Measurements from ENCODE around the gene QSOX2.

QSOX2 gene

DNA sequence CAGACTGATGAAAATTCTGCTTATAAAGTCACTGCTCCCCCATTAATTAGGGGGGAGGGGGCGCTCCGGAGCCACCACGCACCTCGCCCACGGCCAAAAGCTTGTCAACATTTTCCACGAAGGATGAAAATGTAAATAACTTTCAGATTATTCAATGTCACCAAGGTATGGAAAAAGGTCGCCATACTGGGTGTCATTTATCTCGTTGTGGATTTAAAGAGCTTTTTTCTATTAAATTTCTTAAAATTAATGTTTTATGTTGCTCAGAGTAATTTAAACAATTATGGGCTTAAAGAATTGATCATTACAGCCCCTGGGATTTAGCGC is 53.7 kb downstream of the QSOX2 start:
- Histone ChIP-seq H3K4me3 (ENCODE audit: low read length) (no peak overlapping the region), H3K4me1 (ENCODE audit: control insufficient read depth, insufficient read depth, low read length) (peaks cover 8% of the 10 kb centered on the region), H3K36me3 (ENCODE audit: control insufficient read depth, insufficient read depth, low read length) (no peaks in the 10 kb centered on the region), H3K27ac (ENCODE audit: low read length) (no peak overlapping the region), H3K27me3 (ENCODE audit: control insufficient read depth, insufficient read depth, low read length) (peaks cover 54% of the 10 kb centered on the region), H3K9me3 (ENCODE audit: control insufficient read depth, insufficient read depth, low read length) (no peaks in the 10 kb centered on the region)
- DNase-seq (ENCODE audit: low read depth, low spot score) = no peak
- no CpG with 5 or more reads among the region's 9 CpGs for WGBS (ENCODE audit: insufficient coverage, insufficient read length)

DNA sequence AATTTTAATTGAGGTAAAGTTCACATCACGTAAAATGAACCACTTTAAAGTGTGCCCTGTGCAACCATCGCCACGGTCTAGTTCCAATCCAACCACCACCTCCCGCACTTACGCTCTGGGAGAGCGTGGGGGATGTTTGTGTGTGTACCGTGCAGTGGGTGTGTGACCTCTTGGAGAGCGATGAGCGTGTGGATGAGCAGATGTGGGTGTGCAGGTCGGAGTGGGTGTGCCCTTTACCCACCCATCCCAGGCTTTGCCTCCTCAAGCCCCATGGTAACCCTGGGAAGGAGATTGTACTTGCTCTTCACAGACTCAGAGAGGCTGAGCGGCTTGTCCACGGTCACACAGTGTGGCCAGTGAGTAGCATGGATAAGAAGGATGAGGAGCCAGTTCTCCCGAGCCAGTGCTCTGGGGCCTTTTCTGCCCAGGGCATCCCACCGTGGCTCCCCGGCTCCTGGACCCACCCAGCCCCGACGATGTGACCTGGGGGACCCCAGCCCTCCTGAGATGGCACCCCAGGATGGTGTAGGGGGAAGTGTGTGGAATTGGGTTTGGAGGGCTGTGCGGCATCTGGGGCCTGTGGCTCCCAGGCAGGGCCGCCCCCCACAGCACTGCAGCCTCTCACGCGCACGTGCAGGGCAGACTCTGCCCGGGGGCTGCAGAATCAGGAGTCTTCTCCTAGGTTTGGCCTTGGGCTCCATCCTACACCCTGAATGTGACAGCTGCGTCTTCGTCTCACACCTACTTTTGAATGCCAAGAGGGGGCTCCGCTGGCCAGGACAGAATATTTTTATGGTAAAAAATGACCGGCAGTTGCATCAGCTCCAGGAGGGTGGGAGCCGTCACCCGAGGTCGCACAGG is 54.3 kb downstream of the QSOX2 start:
- no CpG with 5 or more reads among the region's 30 CpGs for WGBS (ENCODE audit: insufficient coverage, insufficient read length)
- no peak for DNase-seq (ENCODE audit: low read depth, low spot score)
- H3K9me3 ChIP-seq (ENCODE audit: control insufficient read depth, insufficient read depth, low read length) = no peaks in the 10 kb centered on the region
- no peaks in the 10 kb centered on the region for H3K36me3 ChIP-seq (ENCODE audit: control insufficient read depth, insufficient read depth, low read length)
- no peak overlapping the region for H3K27ac ChIP-seq (ENCODE audit: low read length)
- H3K27me3 ChIP-seq (ENCODE audit: control insufficient read depth, insufficient read depth, low read length) = peaks cover 48% of the 10 kb centered on the region
- peaks cover 4% of the 10 kb centered on the region for H3K4me1 ChIP-seq (ENCODE audit: control insufficient read depth, insufficient read depth, low read length)
- no peak overlapping the region for H3K4me3 ChIP-seq (ENCODE audit: low read length)

DNA sequence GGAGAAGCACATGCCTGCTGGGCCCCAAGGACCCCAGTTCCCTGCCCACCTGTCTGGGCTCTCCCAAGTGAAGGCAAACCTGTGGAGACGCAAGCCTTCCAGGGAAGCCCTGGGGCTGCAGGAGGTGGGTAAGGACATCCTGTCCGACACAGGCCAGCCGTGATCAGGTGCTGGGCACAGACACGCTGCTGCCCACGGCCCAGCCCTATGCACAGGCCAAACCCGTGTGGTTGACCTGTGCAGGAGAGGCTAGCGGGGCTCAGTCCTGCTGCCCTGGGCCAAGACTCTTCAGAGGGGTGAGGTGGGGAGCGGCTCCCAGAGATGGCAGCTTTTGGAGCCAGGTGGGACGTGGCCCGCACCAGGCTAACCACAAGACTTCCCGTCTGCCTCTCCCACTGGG is 55.0 kb downstream of the QSOX2 start:
- Histone ChIP-seq H3K36me3 (ENCODE audit: control insufficient read depth, insufficient read depth, low read length) (no peaks in the 10 kb centered on the region), H3K4me3 (ENCODE audit: low read length) (no peak overlapping the region), H3K27ac (ENCODE audit: low read length) (no peak overlapping the region), H3K9me3 (ENCODE audit: control insufficient read depth, insufficient read depth, low read length) (no peaks in the 10 kb centered on the region), H3K4me1 (ENCODE audit: control insufficient read depth, insufficient read depth, low read length) (peaks cover 2% of the 10 kb centered on the region), H3K27me3 (ENCODE audit: control insufficient read depth, insufficient read depth, low read length) (peaks cover 42% of the 10 kb centered on the region)
- WGBS (ENCODE audit: insufficient coverage, insufficient read length) = no CpG with 5 or more reads among the region's 11 CpGs
- DNase-seq (ENCODE audit: low read depth, low spot score) = no peak

DNA sequence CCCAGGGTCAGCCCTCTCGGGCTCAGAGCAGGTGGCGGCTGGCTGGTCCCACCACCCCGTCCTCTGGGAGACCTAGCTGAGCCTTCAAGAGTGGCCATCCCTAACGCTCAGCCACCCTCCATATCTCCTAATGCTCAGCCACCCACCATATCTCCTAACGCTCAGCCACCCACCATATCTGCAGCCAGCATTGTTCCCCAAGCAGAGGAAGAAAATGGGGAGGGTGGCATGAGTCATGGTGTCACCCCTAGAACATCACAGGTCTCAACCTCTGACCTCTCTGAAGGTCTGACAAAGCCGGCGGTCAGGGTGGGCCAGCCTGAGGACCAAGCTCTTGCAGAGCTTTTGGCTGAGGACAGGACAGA is 55.4 kb downstream of the QSOX2 start:
- Histone ChIP-seq H3K4me3 (ENCODE audit: low read length) (no peak overlapping the region), H3K36me3 (ENCODE audit: control insufficient read depth, insufficient read depth, low read length) (no peaks in the 10 kb centered on the region), H3K27ac (ENCODE audit: low read length) (no peak overlapping the region), H3K27me3 (ENCODE audit: control insufficient read depth, insufficient read depth, low read length) (peaks cover 38% of the 10 kb centered on the region), H3K9me3 (ENCODE audit: control insufficient read depth, insufficient read depth, low read length) (no peaks in the 10 kb centered on the region), H3K4me1 (ENCODE audit: control insufficient read depth, insufficient read depth, low read length) (peaks cover 2% of the 10 kb centered on the region)
- no peak for DNase-seq (ENCODE audit: low read depth, low spot score)
- WGBS (ENCODE audit: insufficient coverage, insufficient read length) = no CpG with 5 or more reads among the region's 7 CpGs

DNA sequence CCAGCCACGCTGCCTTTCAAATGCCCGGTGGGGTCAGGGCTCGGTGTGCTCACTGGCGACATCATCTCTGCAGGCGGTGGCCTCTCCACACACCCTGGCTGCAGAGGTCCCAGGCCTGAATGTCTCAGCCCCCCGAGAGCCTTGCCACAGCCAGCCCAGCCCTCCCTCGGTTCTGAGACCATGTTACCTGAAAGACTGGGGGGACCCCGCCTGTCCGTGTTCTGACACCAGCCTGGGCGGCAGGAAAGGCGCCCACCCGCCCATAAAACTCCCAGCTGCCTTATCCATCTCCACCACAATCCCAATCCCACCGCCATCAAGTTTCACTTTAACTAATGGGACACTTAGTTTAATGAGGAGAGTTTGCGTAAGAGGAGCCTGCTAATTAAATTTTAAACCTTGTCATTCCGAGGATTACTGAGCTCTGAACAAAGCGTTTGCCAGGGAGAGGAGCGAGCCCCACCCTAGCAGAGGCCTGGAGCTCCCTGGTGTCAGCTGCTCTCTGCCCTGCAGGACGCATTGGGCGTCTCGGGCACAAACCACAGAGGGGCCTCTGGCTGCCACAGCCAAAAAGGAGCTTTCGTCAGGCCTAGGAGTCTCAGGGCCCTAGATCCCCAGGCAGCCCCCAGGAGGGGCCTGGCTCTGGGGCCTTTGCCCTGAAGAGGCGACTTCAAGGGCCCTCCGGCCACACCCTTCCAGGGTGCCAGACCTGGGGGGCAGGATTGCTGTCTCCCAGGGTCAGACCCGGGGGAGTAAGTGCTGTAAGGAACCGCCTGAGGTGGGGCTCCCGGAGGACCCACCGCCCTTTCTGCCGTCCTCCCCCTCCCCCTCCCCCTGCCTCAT is 56.0 kb downstream of the QSOX2 start:
- Histone ChIP-seq H3K9me3 (ENCODE audit: control insufficient read depth, insufficient read depth, low read length) (no peaks in the 10 kb centered on the region), H3K27me3 (ENCODE audit: control insufficient read depth, insufficient read depth, low read length) (peaks cover 33% of the 10 kb centered on the region), H3K36me3 (ENCODE audit: control insufficient read depth, insufficient read depth, low read length) (no peaks in the 10 kb centered on the region), H3K27ac (ENCODE audit: low read length) (no peak overlapping the region), H3K4me1 (ENCODE audit: control insufficient read depth, insufficient read depth, low read length) (peaks cover 2% of the 10 kb centered on the region), H3K4me3 (ENCODE audit: low read length) (no peak overlapping the region)
- DNase-seq (ENCODE audit: low read depth, low spot score) = no peak
- no CpG with 5 or more reads among the region's 28 CpGs for WGBS (ENCODE audit: insufficient coverage, insufficient read length)

DNA sequence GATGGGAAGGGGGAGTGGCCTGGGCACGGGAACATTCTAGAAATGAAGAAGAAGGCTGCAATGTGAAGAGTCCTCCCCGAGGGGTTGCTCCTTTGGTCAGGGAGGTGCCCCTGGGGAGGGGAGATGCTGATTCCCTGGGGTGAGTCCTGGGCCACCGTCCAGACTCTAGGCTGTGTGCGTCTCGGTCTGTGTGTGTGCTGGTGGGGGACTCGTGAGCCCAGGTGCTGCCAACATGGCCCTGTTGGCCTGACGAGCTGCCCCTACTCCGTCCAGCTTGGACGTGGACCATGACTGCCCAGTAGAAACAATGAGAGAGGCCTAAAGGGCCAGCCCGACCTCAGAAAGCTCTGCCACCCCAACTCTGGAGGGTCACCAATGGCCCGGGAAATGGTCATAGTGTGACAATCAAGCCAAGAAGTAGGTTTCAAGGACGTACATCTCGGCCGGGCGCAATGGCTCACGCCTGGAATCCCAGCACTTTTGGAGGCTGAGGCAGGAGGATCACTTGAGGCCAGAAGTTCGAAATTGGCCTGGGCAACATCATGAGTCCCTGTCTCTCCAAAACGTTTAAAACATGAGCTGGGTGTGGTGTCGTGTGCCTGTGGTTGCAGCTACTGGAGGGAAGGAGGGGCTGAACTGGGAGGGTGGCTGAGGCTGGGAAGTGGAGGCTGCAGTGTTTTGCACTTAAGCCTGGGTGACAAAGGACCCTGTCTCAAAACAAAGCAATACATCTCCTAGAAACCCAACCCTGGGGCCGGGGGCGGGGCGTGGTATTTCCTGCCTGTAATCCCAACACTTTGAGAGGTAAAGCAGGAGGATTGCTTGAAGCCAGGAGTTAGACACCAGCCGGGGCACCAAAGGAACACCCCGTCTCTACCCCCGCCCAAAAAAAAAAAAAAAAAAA is 57.7 kb downstream of the QSOX2 start:
- Histone ChIP-seq H3K27ac (ENCODE audit: low read length) (no peak overlapping the region), H3K4me3 (ENCODE audit: low read length) (no peak overlapping the region), H3K36me3 (ENCODE audit: control insufficient read depth, insufficient read depth, low read length) (no peaks in the 10 kb centered on the region), H3K9me3 (ENCODE audit: control insufficient read depth, insufficient read depth, low read length) (no peaks in the 10 kb centered on the region), H3K27me3 (ENCODE audit: control insufficient read depth, insufficient read depth, low read length) (peaks cover 20% of the 10 kb centered on the region), H3K4me1 (ENCODE audit: control insufficient read depth, insufficient read depth, low read length) (peaks cover 2% of the 10 kb centered on the region; the same call in 1 of the 2 replicates)
- no peak for DNase-seq (ENCODE audit: low read depth, low spot score)
- WGBS (ENCODE audit: insufficient coverage, insufficient read length) = no CpG with 5 or more reads among the region's 25 CpGs

DNA sequence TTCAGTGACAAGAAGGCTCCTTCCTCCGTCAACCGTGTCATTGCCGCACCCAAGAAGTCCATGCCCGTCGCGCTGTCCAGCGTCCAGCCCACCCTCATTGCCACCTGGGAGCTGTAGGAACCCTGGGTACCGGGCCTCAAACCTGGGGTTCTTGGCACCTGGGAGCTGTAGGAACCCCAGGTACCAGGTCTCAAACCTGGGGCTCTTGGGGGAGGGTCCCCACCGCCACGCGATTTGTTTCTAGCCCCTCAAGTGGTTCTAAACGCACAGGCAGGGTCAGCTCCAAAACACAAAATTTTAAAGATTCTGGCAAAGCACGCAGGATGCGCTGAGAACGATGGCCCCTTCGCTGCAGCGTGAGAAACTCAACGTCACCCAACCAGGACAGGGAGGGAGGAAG is 58.4 kb downstream of the QSOX2 start:
- Histone ChIP-seq H3K4me1 (ENCODE audit: control insufficient read depth, insufficient read depth, low read length) (peaks cover 2% of the 10 kb centered on the region; the same call in 1 of the 2 replicates), H3K27me3 (ENCODE audit: control insufficient read depth, insufficient read depth, low read length) (peaks cover 12% of the 10 kb centered on the region), H3K36me3 (ENCODE audit: control insufficient read depth, insufficient read depth, low read length) (no peaks in the 10 kb centered on the region), H3K27ac (ENCODE audit: low read length) (no peak overlapping the region), H3K4me3 (ENCODE audit: low read length) (no peak overlapping the region), H3K9me3 (ENCODE audit: control insufficient read depth, insufficient read depth, low read length) (no peaks in the 10 kb centered on the region)
- no peak for DNase-seq (ENCODE audit: low read depth, low spot score)
- WGBS (ENCODE audit: insufficient coverage, insufficient read length) = no CpG with 5 or more reads among the region's 18 CpGs

DNA sequence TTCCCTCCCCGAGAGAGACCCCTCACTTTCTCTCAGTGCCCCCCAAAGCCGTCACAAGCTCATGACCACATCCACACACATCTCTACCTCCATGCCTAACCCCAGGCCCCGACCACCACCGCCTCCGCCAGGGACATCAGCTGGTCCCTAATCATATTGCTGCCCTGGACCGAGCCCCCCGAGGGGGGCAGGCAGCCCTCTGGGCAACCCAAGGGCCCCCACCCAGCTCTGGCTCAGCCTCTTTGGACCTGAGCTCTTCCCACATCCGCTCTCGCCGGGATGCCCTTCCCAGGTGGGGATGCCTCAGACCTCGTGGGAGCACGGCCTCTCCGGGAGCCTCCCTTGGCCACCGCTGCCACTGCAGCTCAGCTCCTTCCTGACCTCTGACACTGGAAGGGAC is 59.2 kb downstream of the QSOX2 start:
- DNase-seq (ENCODE audit: low read depth, low spot score) = no peak
- Histone ChIP-seq H3K27me3 (ENCODE audit: control insufficient read depth, insufficient read depth, low read length) (peaks cover 5% of the 10 kb centered on the region; the same call in 1 of the 2 replicates), H3K36me3 (ENCODE audit: control insufficient read depth, insufficient read depth, low read length) (no peaks in the 10 kb centered on the region), H3K4me1 (ENCODE audit: control insufficient read depth, insufficient read depth, low read length) (peaks cover 2% of the 10 kb centered on the region; the same call in 1 of the 2 replicates), H3K27ac (ENCODE audit: low read length) (no peak overlapping the region), H3K9me3 (ENCODE audit: control insufficient read depth, insufficient read depth, low read length) (no peaks in the 10 kb centered on the region), H3K4me3 (ENCODE audit: low read length) (no peak overlapping the region)
- WGBS (ENCODE audit: insufficient coverage, insufficient read length) = no CpG with 5 or more reads among the region's 14 CpGs

DNA sequence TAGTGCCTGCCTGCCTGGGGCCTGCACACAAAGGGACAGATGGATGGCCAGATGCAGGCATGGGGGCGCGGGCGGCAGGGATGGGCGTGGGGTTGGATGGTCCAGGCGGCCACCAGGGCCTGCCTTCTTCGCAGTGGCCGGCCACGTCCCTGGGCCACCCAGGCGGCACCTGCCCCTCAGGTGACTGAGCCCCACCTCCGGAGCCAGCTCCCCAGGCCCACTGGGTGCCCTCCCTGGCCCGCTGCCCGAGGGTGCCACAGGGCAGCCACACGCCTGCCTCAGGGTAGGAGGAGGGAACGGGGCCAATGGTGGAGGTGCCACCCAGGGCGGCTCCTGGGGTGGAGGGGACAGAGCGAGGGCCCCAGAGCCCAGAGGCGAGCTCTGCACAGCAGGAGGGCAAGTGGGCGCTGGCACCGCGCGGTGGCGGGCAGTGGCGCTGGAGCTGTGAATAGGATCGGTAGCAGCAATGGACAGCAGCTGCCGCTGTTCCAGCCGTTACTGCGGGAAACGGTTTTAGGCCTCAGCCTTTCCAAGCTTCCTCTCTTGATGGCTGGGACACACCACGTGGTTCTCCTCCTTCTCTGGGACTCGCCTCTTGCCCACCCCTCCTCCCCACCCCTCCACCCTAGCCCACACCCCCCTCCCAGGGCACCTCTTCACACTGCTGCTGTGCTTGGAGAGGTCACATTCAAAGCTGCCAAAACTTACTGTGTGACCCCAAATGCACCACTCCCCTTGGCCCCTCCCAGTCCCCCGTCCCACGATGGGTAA is 59.8 kb downstream of the QSOX2 start:
- no peak overlapping the region for H3K27ac ChIP-seq (ENCODE audit: low read length)
- no peaks in the 10 kb centered on the region; the same call in 1 of the 2 replicates for H3K27me3 ChIP-seq (ENCODE audit: control insufficient read depth, insufficient read depth, low read length)
- no peak overlapping the region for H3K4me3 ChIP-seq (ENCODE audit: low read length)
- no peaks in the 10 kb centered on the region for H3K9me3 ChIP-seq (ENCODE audit: control insufficient read depth, insufficient read depth, low read length)
- peaks cover 2% of the 10 kb centered on the region; the same call in 1 of the 2 replicates for H3K4me1 ChIP-seq (ENCODE audit: control insufficient read depth, insufficient read depth, low read length)
- no peaks in the 10 kb centered on the region for H3K36me3 ChIP-seq (ENCODE audit: control insufficient read depth, insufficient read depth, low read length)
- DNase-seq (ENCODE audit: low read depth, low spot score) = no peak
- no CpG with 5 or more reads among the region's 32 CpGs for WGBS (ENCODE audit: insufficient coverage, insufficient read length)
